ENCODE data around the gene NR3C2. TPM values are rescaled to one million over a fixed set of nuclear protein-coding genes. Genes with fewer than 3 reads are reported as not detected.
A peak's percentile ranks its signal among the peaks of the same experiment; 100 is the strongest.

The NR3C2 gene
- total and polyA plus RNA-seq, 5 experiments from 2014 or later, result 6.8 to 53.5 (median 9.4) TPM

DNA sequence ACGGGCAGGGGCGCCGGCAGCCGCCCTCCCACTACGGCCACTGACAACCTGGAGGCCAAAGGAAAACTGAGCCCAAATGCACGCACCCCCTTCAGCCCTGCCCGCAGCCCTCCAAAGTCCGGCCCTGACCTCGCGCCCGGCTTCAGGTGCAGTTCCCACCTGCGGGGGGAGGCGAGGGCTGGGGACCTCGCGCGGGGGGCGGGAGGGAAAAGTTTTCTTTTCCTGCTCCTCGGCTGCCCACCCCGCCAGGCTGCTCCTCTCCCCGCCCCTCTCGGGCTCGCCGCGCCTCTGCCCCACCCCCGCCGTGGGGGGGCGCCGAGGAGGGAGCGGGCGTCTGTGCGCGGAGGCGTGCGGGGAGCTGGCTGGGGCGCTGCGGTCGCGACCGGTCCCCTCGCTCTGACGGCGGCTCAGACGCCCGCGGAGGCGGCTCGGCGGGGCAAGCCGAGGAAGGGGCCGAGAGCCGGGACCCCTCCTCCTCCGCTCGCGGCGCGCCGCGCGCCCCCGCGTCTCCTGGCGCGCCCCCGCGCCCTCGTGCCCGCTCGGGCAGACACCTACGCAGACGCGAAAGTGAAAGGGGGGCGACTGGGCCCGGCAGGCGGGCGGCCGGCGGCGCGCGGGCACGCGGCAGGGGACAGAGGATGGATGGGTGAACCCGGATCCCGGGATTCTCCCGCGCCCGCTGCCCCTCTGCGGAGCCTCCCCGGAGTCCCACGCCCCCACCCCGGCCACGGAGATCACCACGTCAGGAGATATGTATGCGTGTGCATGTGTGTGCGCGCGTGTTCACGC, 3.1 kb upstream of the NR3C2 start:
- no peaks in the 10 kb centered on the region for H3K36me3 Mint-ChIP-seq
- H3K9me3 Mint-ChIP-seq, result no peaks in the 10 kb centered on the region
- DNase-seq (peak; percentile 75 to 89 (median 86)), ATAC-seq (peak; percentile 32 to 34)
- POLR2A ChIA-PET, result interaction anchor here (0.6 to 9.2 kb wide), 6 partner anchors 9 to 761 kb away, joined by 3 to 304 read pairs (median 4); partner anchors contain the start of gene PRMT9
- H3K27ac Mint-ChIP-seq, result peak overlapping the region; percentile 86 to 98 (median 94)
- peaks cover 0 to 10% (median 0%) of the 10 kb centered on the region in 5 donors for H3K27me3 Mint-ChIP-seq
- H3K4me1 Mint-ChIP-seq, result peaks cover 23 to 38% (median 34%) of the 10 kb centered on the region in 4 donors
- peak overlapping the region; percentile 84 to 97 (median 89) for H3K4me3 Mint-ChIP-seq

DNA sequence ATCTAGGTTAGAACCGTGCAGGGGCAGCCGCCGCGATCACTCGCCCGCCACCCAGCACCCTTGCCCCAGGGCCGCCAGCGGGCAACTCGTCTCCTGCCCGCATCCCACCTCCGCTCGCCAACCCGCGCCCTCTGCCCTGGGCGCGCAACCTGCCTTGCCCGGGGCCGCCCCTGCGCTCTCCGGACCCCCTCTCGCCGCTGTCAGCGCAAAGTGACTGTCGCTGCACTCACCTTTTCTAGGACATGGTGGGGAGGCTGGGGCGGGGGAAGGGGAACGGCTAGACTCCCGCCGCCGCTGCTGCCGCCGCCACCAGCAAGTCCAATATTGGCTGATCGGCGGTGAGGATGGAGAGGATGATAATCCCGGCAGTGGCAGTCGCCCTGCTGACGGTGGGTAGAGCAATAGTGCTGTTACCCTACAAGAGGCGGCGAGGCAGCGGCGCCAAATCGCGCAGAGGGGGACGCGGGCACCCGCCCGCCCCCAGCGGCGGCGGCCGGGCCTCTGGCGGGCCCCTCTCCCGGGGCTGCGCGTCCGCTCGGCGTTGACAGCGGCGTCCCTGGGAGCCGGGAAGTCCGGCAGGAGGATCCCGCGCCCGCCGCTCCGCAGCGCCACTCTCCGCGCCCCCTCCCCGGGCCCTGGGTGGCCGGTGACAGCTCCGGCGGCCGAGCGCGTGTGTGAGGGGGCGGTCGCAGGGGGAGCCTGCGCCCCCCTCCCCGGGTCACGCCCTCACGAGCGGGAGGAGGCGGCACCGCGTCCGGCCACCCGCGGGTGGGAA, 2.3 kb upstream of the NR3C2 start:
- Mint-ChIP-seq H3K4me1 (peaks cover 24 to 46% (median 42%) of the 10 kb centered on the region in 4 donors), H3K27me3 (peaks cover 0 to 13% (median 0%) of the 10 kb centered on the region in 5 donors), H3K27ac (peak overlapping the region; percentile 91 to 100 (median 99)), H3K9me3 (no peaks in the 10 kb centered on the region), H3K36me3 (no peaks in the 10 kb centered on the region), H3K4me3 (peak overlapping the region; percentile 93 to 100 (median 100))
- peak; percentile 40 to 81 (median 66) for DNase-seq
- POLR2A ChIA-PET, result interaction anchor here (1.0 to 9.2 kb wide), 8 partner anchors 9 to 827 kb away, joined by 3 to 304 read pairs (median 10); partner anchors contain the start of genes PRMT9 and TMEM184C
- peak; percentile 19 to 20 for ATAC-seq

DNA sequence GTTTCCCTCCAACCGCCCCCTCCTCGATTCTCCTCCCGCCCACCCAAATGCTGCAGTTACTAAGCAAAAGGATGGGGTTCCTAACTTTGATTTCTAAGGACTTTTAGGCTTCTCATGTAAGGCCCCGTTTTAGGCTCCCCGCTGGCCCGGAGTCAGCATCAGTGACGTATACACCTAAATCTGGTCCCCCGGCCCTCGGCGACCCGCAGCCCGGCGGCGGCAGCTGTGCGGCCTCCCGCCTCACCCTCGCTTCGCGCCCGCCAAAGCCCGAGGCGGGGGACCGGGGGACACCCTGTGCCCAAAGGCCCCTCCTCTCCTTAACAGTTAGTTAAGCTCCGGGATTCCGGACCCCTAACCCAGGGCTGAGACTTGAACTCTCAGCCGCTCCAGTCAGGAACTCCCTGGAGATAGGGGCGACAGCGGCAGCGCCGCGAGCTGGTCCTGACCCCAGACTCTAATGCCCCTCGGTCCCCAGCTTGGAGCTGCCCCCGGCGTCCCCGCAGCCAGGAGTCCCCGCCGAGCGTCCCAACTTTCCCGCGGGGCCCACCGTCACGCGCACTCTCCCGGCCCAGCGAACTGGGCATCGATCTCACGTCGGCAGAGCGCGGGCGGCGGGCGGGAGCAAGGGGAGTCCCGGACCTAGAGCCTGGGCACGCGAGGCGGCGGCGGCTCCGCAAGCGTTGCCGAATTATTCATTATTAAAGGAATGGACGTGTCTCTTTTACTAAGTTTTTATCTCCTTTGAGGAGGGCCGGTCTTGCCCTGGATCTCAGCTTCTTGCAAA, 1.5 kb upstream of the NR3C2 start:
- H3K9me3 Mint-ChIP-seq, result no peaks in the 10 kb centered on the region
- H3K4me1 Mint-ChIP-seq, result peaks cover 28 to 52% (median 48%) of the 10 kb centered on the region in 4 donors
- peak overlapping the region; percentile 93 to 100 (median 100) for H3K4me3 Mint-ChIP-seq
- POLR2A ChIA-PET, result interaction anchor here (0.6 to 9.2 kb wide), 27 partner anchors 9 to 1509 kb away, joined by 3 to 304 read pairs (median 4); partner anchors contain the start of genes PRMT9 and TMEM184C
- no peaks in the 10 kb centered on the region for H3K36me3 Mint-ChIP-seq
- ATAC-seq (no peak), DNase-seq (peak; percentile 16 to 68 (median 43))
- peak overlapping the region; percentile 95 to 100 (median 99) for H3K27ac Mint-ChIP-seq
- peaks cover 0 to 15% (median 0%) of the 10 kb centered on the region in 5 donors for H3K27me3 Mint-ChIP-seq

DNA sequence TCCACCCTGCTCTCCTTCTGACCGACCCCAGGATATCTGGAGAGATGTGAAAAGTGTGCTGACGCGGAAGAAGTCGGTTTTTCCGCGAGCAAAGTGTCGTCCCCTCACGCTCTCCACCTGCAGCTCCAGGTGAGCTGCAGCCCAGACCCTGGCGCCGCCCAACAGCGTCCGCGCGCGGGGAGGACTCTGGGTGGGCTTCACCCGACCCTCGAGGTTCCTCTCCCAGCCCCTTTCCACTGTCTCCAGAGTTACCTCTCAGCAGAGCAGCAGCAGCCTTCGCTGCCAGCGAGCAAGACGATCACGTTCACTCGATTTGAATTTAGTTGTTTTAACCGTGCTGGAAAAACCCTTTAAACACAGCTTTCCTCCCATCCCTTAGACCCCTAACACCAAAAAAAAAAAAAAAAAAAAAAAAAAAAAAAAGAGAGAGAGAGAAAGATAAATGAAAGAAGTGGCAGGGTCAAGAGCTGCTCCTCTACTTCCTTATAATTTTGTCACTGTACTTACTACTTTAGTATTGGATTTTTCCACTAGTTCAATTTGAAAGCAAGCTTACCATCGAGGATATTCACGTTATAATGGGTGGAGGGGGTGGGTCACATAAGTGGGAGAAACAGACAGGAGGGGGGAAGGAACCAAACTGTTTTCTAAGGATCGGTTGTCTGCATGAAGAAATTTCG, 758 bp upstream of the NR3C2 start:
- H3K36me3 Mint-ChIP-seq, result no peaks in the 10 kb centered on the region
- peak overlapping the region; percentile 95 to 100 (median 99) for H3K27ac Mint-ChIP-seq
- H3K27me3 Mint-ChIP-seq, result peaks cover 0 to 15% (median 0%) of the 10 kb centered on the region in 5 donors
- ATAC-seq, result peak; percentile 3 to 5
- POLR2A ChIA-PET, result interaction anchor here (0.6 to 9.2 kb wide), 47 partner anchors 8 to 1509 kb away, joined by 3 to 304 read pairs (median 4); partner anchors contain the start of genes ARHGAP10, PRMT9 and TMEM184C
- no peaks in the 10 kb centered on the region for H3K9me3 Mint-ChIP-seq
- peaks cover 28 to 56% (median 53%) of the 10 kb centered on the region in 4 donors for H3K4me1 Mint-ChIP-seq
- no peak for DNase-seq
- H3K4me3 Mint-ChIP-seq, result peak overlapping the region; percentile 93 to 100 (median 100)

- no peak for DNase-seq
- Mint-ChIP-seq H3K27ac (peak overlapping the region; percentile 55 to 100 (median 99)), H3K36me3 (peaks cover 0 to 5% (median 2%) of the 10 kb centered on the region in 3 donors), H3K27me3 (peaks cover 0 to 15% (median 0%) of the 10 kb centered on the region in 5 donors), H3K4me3 (peak overlapping the region; percentile 93 to 100 (median 100)), H3K9me3 (no peaks in the 10 kb centered on the region), H3K4me1 (peaks cover 28 to 55% (median 47%) of the 10 kb centered on the region in 4 donors)
- POLR2A ChIA-PET, result interaction anchor here (0.7 to 9.2 kb wide), 5 partner anchors 26 to 384 kb away, joined by 3 to 304 read pairs (median 9); no protein-coding TSS in a partner anchor
- ATAC-seq, result no peak
Measured at GRCh38 chr4:148441624-148441985, 609 bp downstream of the NR3C2 start.

- peak overlapping the region in 6 of 10 donors; percentile 1 to 46 (median 30) for H3K4me3 Mint-ChIP-seq
- H3K36me3 Mint-ChIP-seq, result peaks cover 0 to 26% (median 26%) of the 10 kb centered on the region in 3 donors
- POLR2A ChIA-PET, result no interaction called here
- no peak for DNase-seq
- H3K27me3 Mint-ChIP-seq, result peaks cover 0 to 12% (median 0%) of the 10 kb centered on the region in 5 donors
- H3K4me1 Mint-ChIP-seq, result peaks cover 37 to 80% (median 69%) of the 10 kb centered on the region in 4 donors
- H3K27ac Mint-ChIP-seq, result peak overlapping the region in 4 of 10 donors; percentile 11 to 81 (median 55)
- H3K9me3 Mint-ChIP-seq, result no peaks in the 10 kb centered on the region
- no peak for ATAC-seq
Measured at GRCh38 chr4:148438047-148438446, 4.2 kb downstream of the NR3C2 start.

GRCh38 chr4:148437439-148437838, 4.8 kb downstream of the NR3C2 start:
- no peak for DNase-seq
- ATAC-seq, result no peak
- H3K36me3 Mint-ChIP-seq, result peaks cover 0 to 26% (median 26%) of the 10 kb centered on the region in 3 donors
- POLR2A ChIA-PET, result interaction anchor here (0.7 kb wide), 1 partner anchor 110 kb away, joined by 3 read pairs; no protein-coding TSS in a partner anchor
- H3K27ac Mint-ChIP-seq, result peak overlapping the region in 2 of 10 donors; percentile 34 to 35
- H3K4me1 Mint-ChIP-seq, result peaks cover 36 to 86% (median 75%) of the 10 kb centered on the region in 4 donors
- H3K27me3 Mint-ChIP-seq, result peaks cover 0 to 12% (median 0%) of the 10 kb centered on the region in 5 donors
- peak overlapping the region in 5 of 10 donors; percentile 1 to 44 (median 39) for H3K4me3 Mint-ChIP-seq
- no peaks in the 10 kb centered on the region for H3K9me3 Mint-ChIP-seq

DNA sequence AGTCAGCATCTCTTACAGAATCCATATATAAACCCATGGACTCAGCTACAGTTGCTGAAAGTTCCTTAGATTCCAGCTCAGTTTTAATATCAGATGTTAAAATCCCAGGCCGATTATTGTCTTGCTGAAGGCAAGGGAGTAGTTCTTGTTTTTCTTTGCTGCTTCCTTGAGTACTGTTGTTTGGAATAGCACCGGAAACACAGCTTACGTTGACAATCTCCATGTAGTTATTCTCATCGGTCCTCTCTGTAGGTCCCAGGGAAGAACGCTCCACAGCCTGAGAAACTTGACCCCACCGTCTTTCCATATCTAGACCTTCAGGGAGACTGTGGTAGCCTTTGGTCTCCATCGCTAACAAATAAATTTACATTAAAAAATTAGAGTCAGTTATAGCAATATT, 5.7 kb downstream of the NR3C2 start:
- DNase-seq, result no peak
- Mint-ChIP-seq H3K4me3 (peak overlapping the region in 6 of 10 donors; percentile 4 to 80 (median 57)), H3K27ac (no peak overlapping the region), H3K9me3 (no peaks in the 10 kb centered on the region), H3K27me3 (peaks cover 0 to 11% (median 0%) of the 10 kb centered on the region in 5 donors), H3K36me3 (peaks cover 0 to 26% (median 26%) of the 10 kb centered on the region in 3 donors), H3K4me1 (peaks cover 37 to 90% (median 82%) of the 10 kb centered on the region in 4 donors)
- POLR2A ChIA-PET, result no interaction called here
- no peak for ATAC-seq

DNA sequence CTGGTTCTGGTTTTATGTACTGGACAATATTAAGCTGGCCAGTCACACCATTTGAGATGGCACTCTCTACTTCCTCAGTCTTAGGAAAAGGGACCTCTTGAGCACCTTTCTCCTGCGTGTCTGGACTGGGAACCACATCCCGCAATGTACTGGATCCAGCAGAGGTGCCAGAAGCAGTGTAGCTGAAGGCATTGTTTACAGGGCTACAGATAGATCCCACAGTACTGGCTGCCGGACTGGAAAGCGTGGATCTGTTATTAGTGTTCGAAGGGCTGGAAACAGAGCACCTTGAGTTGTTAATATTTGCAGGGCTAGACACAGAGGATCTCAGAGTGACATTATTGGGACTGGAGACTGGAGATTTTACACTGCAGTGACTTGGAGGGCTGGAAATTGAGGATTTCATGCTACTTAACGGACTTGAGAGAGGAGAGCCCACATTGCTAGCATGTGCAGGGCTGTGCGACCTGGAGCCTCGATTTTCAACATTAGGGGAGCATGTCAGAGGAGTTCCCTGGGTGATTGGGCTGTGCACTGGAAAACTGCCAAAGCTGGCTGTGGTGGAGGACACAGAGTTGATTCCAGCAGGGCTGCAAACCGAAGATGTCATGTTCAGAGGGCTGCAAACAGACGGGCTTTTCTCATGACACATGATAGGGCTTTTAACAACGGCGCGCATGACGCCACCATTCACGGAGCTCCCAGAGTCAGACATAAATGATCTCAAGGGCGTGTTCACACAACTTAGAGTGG, 6.4 kb downstream of the NR3C2 start:
- peak overlapping the region in 2 of 10 donors; percentile 5 to 67 for H3K27ac Mint-ChIP-seq
- H3K27me3 Mint-ChIP-seq, result peaks cover 0 to 6% (median 0%) of the 10 kb centered on the region in 5 donors
- peak overlapping the region in 9 of 10 donors; percentile 38 to 82 (median 71) for H3K4me3 Mint-ChIP-seq
- peaks cover 0 to 26% (median 26%) of the 10 kb centered on the region in 3 donors for H3K36me3 Mint-ChIP-seq
- POLR2A ChIA-PET, result interaction anchor here (2.1 kb wide), 1 partner anchor 7 kb away, joined by 11 read pairs; the partner anchor contains the start of gene NR3C2
- H3K4me1 Mint-ChIP-seq, result peaks cover 37 to 91% (median 83%) of the 10 kb centered on the region in 4 donors
- no peaks in the 10 kb centered on the region for H3K9me3 Mint-ChIP-seq
- ATAC-seq, result no peak
- DNase-seq, result no peak

DNA sequence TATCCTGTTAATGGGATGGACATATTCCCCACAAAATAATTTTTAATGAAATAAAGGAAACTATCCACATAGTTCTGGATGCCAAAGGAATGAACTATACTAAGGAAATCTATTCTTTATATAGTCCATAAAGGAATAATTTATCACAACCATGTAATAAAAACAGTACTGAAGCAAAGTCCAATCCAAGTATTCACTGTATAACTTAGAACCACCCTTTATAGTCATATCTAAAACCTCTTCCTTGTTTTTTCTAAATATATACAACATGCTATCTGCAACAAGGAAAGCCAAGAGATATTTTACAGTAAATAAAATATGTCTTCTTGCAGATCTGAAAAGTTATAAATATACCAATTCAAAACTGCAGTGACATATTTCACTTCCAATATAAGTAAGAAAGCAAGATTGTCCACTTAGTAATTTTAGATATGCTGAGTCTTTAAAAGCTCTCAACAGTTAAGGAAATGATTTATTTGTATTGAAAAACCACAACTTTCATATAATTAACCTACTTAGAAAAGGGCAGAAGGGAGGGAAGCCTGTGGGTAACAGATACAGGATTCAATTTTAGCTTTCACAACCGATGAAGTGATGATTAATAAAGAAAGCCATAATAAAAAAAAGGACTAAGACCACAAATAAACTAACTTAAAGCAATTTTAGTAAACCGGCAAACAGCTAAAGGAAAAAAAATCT, 8.0 kb downstream of the NR3C2 start:
- Mint-ChIP-seq H3K4me3 (peak overlapping the region; percentile 51 to 82 (median 72)), H3K9me3 (no peaks in the 10 kb centered on the region), H3K27ac (peak overlapping the region in 5 of 10 donors; percentile 39 to 55 (median 45)), H3K36me3 (peaks cover 0 to 26% (median 26%) of the 10 kb centered on the region in 3 donors), H3K27me3 (no peaks in the 10 kb centered on the region), H3K4me1 (peaks cover 34 to 88% (median 80%) of the 10 kb centered on the region in 4 donors)
- no peak for ATAC-seq
- DNase-seq, result no peak
- POLR2A ChIA-PET, result interaction anchor here (2.1 kb wide), 1 partner anchor 9 kb away, joined by 11 read pairs; the partner anchor contains the start of gene NR3C2
